HepG2 (cell line): Measurements from ENCODE around the gene FIS1. TPM values are rescaled to one million over a fixed set of nuclear protein-coding genes. Genes with fewer than 3 reads are reported as not detected.

Source experiments
- KLF15 ChIP-seq: sonication (generic); formaldehyde crosslinking; IDR thresholded peaks from 2 replicates; pipeline ENCODE4 v1.8.1; 2023; ENCODE audit warnings: borderline replicate concordance, mild to moderate bottlenecking, inconsistent platforms, missing genetic modification reagents, mixed read lengths
- PRDM4 ChIP-seq: sonication (generic); formaldehyde crosslinking; IDR thresholded peaks from 2 replicates; pipeline ENCODE4 v1.9.0; 2021; ENCODE audit warnings: missing genetic modification reagents, borderline replicate concordance
- RAD51 ChIP-seq: fragments of 450-650 bp; IDR thresholded peaks from 2 replicates; pipeline ENCODE4 v1.6.1; 2016; ENCODE audit warnings: borderline replicate concordance
- ZKSCAN1 ChIP-seq: fragments of 150-350 bp; IDR thresholded peaks from 2 replicates; pipeline ENCODE4 v1.6.1; 2014; ENCODE audit warnings: low read length
- ZNF18 ChIP-seq: sonication (generic); formaldehyde crosslinking; IDR thresholded peaks from 2 replicates; pipeline ENCODE4 v1.8.0; 2022; ENCODE audit warnings: mild to moderate bottlenecking, missing genetic modification reagents; ENCODE audit not compliant: insufficient replicate concordance
- ZNF331 ChIP-seq: sonication (generic); formaldehyde crosslinking; IDR thresholded peaks from 2 replicates; pipeline ENCODE4 v1.4.0; 2020; ENCODE audit warnings: missing genetic modification reagents
- ZNF557 ChIP-seq: sonication (generic); formaldehyde crosslinking; IDR thresholded peaks from 2 replicates; pipeline ENCODE4 v1.4.0; 2020; ENCODE audit warnings: missing genetic modification reagents
- ZNF609 ChIP-seq: sonication (generic); formaldehyde crosslinking; IDR thresholded peaks from 2 replicates; pipeline ENCODE4 v1.4.0; 2020; ENCODE audit warnings: mild to moderate bottlenecking, missing genetic modification reagents, borderline replicate concordance
- ZNF703 ChIP-seq: sonication (generic); formaldehyde crosslinking; IDR thresholded peaks from 2 replicates; pipeline ENCODE4 v1.5.1; 2020; ENCODE audit warnings: missing genetic modification reagents, mild to moderate bottlenecking, moderate library complexity, borderline replicate concordance
- ZNF724P ChIP-seq: sonication (generic); formaldehyde crosslinking; IDR thresholded peaks from 2 replicates; pipeline ENCODE4 v1.8.0; 2022; ENCODE audit warnings: missing genetic modification reagents, borderline replicate concordance
- polyA plus RNA-seq, 8 experiments: library from polyadenylated mRNA; depleted of rRNA in 3 of 8; stranded (reverse) in 7 of 8; unstranded in 1 of 8; fragments of >200 nt; fragmentation: Illumina TruSeq in 4 of 8; extraction: Trizol in 4 of 8; gene quantifications; 2 replicates each; pipeline versions ENCODE4 v1.2.1 to v1.2.3, GENCODE V29; 2011 to 2016; ENCODE audit warnings: low read depth in 4 of 8, missing spikeins in 1 of 8, mixed read lengths in 1 of 8; ENCODE audit not compliant: insufficient read depth in 1 of 8
- total RNA-seq, 5 experiments: library from RNA; depleted of rRNA; stranded (reverse); fragments of >200 nt; fragmentation: Illumina TruSeq; extraction: Trizol; gene quantifications; 2 replicates each; pipeline ENCODE4 v1.2.3, GENCODE V29; 2016; ENCODE audit warnings: low read depth in 1 of 5
- TF ChIP-seq, protein P1 (sequence below): fragments of 450-650 bp; IDR thresholded peaks from 2 replicates; pipeline ENCODE4 v1.6.1; 2016
- TF ChIP-seq, protein P2 (sequence below): sonication (generic); formaldehyde crosslinking; IDR thresholded peaks from 2 replicates; pipeline ENCODE4 v1.5.1; 2020; ENCODE audit warnings: mild to moderate bottlenecking, missing genetic modification reagents, moderate library complexity

Gene FIS1
- total and polyA plus RNA-seq, 2 of the 13 experiments (the other 11 are each of a cell fraction or from before 2014, with no cell fraction given) = 97.5 to 101 TPM

- peak; percentile 68 for TF ChIP-seq RAD51
- no peak for TF ChIP-seq KLF15 (CRISPR knock-in tag)
- TF ChIP-seq, protein P1, sequence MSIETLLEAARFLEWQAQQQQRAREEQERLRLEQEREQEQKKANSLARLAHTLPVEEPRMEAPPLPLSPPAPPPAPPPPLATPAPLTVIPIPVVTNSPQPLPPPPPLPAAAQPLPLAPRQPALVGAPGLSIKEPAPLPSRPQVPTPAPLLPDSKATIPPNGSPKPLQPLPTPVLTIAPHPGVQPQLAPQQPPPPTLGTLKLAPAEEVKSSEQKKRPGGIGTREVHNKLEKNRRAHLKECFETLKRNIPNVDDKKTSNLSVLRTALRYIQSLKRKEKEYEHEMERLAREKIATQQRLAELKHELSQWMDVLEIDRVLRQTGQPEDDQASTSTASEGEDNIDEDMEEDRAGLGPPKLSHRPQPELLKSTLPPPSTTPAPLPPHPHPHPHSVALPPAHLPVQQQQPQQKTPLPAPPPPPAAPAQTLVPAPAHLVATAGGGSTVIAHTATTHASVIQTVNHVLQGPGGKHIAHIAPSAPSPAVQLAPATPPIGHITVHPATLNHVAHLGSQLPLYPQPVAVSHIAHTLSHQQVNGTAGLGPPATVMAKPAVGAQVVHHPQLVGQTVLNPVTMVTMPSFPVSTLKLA = peak; percentile 34; the same call in 1 of the 2 replicates
- no peak for TF ChIP-seq PRDM4 (CRISPR knock-in tag)
- no peak for TF ChIP-seq ZKSCAN1
- 0 out of 2 replicates have a peak, but pooled peaks have one; percentile 47 for TF ChIP-seq ZNF557 (CRISPR knock-in tag)
- TF ChIP-seq ZNF703 = peak; percentile 37; the same call in 1 of the 2 replicates
- peak; percentile 12 for TF ChIP-seq ZNF18 (CRISPR knock-in tag)
- TF ChIP-seq ZNF724P (CRISPR knock-in tag) = 0 out of 2 replicates have a peak, but pooled peaks have one; percentile 11
- peak; percentile 14; the same call in 1 of the 2 replicates for TF ChIP-seq ZNF609 (CRISPR knock-in tag)
- TF ChIP-seq, protein P2, sequence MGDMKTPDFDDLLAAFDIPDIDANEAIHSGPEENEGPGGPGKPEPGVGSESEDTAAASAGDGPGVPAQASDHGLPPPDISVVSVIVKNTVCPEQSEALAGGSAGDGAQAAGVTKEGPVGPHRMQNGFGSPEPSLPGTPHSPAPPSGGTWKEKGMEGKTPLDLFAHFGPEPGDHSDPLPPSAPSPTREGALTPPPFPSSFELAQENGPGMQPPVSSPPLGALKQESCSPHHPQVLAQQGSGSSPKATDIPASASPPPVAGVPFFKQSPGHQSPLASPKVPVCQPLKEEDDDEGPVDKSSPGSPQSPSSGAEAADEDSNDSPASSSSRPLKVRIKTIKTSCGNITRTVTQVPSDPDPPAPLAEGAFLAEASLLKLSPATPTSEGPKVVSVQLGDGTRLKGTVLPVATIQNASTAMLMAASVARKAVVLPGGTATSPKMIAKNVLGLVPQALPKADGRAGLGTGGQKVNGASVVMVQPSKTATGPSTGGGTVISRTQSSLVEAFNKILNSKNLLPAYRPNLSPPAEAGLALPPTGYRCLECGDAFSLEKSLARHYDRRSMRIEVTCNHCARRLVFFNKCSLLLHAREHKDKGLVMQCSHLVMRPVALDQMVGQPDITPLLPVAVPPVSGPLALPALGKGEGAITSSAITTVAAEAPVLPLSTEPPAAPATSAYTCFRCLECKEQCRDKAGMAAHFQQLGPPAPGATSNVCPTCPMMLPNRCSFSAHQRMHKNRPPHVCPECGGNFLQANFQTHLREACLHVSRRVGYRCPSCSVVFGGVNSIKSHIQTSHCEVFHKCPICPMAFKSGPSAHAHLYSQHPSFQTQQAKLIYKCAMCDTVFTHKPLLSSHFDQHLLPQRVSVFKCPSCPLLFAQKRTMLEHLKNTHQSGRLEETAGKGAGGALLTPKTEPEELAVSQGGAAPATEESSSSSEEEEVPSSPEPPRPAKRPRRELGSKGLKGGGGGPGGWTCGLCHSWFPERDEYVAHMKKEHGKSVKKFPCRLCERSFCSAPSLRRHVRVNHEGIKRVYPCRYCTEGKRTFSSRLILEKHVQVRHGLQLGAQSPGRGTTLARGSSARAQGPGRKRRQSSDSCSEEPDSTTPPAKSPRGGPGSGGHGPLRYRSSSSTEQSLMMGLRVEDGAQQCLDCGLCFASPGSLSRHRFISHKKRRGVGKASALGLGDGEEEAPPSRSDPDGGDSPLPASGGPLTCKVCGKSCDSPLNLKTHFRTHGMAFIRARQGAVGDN (CRISPR knock-in tag) = peak; percentile 72
- peak; percentile 15; the same call in 1 of the 2 replicates for TF ChIP-seq ZNF331 (CRISPR knock-in tag)
These were observed 7.2 kb upstream of the FIS1 start (continued) for GRCh38 chr7:101251871-101252659.
